GM19025 (cell line): ENCODE measurements around the gene TMEM108.

ENCODE experiments used
- ATAC-seq: cut with Tn5 transposase; IDR thresholded peaks from one replicate; pipeline ENCODE4 v1.9.1; 2021; ENCODE audit warnings: mild to moderate bottlenecking, low read depth, moderate library complexity; ENCODE audit not compliant: unreplicated experiment

TMEM108 gene

DNA sequence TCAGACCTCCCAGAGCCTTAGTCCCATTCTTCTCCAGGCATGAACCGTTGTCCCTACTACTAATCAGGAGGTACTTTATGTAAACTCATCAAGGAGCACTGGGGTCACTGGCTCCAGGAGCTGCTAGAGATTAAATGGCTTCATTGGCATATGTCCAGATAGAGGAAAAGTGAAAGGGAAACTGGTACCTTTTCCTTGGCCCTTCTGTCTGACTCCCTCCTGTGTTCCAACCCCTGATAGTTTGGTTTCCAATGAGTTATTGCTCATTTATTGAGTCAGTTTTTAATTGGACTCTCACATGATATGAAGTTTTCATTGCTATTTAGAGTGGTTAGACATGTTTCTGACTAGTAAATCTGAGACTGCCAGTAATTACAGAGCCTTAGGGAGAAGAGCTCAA, 231.2 kb downstream of the TMEM108 start:
- no peak for ATAC-seq

DNA sequence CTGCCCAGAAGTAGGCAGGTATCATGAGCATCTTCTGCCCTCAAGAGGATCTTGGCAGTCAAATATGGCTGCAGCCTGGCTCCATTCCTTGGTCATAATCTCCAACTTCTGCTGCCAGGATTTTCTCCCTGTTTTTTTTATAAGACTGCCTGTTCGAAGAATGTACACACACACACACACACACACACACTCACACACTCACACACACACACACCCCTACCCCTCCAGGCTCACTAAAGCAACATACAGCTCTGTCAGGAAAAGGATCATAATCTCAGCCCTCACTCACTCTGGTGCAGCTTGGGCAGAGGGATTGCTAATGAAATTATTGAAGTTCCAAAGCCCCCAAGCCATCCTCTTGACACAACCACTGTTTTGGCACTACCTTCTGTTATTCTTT, 232.4 kb downstream of the TMEM108 start:
- no peak for ATAC-seq

DNA sequence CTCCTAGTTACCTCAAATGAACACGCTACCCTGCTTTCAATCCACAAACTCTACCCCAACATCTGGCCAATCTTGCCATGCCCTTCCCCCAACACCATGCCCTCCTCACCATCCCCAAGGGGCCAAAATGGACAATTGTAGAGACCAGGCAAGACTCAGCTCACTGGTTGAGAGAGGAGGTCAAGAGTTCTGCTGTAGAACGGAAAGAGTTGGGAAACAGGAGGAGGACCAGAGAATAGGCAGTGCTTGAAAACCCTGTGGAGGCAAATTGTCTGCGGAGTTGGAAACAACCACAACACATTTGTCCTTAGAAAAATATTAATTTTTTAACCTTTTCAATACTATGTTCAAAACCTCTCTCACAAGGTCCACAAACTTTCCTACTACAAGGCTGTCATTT, 232.9 kb downstream of the TMEM108 start:
- ATAC-seq = no peak

DNA sequence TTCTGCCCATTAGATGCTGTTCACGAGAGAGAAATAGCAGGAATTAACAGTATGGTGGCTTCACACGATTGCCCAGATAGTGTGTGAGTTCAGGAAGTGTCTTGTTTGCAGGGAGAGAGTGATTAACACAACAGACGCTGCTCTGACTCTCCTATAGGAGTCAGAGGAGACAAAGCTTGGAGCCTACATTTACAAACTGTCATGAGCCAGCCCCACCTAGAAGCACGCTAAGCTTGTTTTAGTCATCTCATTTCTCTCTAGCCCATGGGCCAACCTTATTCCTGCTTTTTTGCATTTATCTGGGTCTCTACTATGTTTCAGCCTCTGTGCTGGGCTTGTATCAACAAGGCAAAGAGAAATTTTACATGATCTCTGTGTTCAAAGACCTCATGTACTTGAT, 233.3 kb downstream of the TMEM108 start:
- ATAC-seq = no peak

DNA sequence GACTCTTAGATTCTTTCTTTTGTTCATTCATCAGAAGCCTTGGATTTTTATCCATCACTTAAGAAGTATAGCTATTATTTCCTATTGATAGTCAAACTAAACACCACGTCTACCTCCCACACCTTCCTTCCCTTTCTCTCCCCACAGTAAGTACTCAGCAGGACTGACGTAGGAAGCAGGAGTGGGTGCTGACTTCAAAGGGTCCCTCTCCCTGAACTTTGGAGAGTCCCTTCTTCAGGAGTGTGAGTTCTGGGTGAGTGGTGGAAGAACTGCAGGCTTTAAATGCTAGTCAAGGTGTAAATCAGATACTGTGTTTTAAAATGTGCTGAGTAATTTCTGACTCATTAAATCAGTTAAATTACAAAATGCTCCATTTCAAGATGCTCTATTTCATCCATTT, 235.2 kb downstream of the TMEM108 start:
- no peak for ATAC-seq

DNA sequence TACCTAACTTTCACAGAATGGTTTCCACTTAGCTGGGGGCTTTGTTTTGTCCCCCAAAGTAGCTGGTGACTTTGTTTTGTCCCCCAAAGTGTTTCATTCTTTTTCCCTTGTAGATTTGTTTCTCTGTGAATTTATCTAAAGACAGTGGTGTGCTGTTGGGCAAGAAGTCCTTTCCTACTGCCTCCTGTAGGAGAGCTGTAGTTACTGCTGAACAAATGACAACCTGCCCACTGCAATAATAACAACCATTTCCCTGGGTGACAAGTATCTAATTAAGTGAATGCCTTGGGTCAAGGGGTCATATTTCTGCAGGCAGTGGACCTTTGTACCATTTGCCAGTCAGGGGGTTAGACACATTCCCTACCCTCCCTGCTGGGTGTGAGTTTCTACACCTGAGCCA, 236.3 kb downstream of the TMEM108 start:
- ATAC-seq = no peak

DNA sequence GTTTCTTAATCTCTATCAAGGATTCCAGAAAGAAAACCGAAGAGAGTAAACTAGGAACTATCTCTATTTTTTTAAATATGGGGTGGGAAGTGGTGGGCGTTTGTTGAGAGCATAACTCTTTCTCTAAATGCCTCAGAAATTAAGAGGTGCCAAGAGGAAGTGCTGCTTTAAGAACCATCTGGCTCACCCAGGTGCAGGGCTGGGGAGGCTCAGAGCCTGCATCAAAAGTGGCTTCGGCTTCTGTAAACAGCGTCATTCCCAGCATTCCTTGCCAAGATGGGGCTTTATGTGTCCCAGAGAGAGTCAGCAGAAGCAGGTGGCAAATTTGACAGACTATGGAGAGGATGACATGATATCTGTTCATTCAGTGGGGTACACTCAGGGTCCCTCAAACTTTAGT, 238.4 kb downstream of the TMEM108 start:
- no peak for ATAC-seq

DNA sequence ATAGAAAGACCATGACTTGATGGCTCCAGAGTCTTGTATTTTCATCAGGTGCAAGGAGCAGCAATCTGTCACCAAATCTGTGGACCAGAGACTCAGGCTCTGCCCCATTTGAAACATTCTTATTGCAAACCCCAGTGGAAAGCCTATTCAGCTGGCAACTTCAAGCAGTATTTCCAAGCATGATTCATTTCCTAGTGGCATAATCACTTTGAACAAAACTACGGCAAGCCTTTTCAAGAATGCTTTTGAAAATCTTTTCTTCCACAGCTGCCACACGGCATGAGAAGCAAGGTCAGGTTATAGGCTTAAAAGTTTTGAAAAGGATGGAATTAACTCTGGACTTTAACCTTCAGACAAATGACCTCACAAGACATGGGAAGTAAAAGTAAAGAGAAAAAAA, 239.6 kb downstream of the TMEM108 start:
- no peak for ATAC-seq

DNA sequence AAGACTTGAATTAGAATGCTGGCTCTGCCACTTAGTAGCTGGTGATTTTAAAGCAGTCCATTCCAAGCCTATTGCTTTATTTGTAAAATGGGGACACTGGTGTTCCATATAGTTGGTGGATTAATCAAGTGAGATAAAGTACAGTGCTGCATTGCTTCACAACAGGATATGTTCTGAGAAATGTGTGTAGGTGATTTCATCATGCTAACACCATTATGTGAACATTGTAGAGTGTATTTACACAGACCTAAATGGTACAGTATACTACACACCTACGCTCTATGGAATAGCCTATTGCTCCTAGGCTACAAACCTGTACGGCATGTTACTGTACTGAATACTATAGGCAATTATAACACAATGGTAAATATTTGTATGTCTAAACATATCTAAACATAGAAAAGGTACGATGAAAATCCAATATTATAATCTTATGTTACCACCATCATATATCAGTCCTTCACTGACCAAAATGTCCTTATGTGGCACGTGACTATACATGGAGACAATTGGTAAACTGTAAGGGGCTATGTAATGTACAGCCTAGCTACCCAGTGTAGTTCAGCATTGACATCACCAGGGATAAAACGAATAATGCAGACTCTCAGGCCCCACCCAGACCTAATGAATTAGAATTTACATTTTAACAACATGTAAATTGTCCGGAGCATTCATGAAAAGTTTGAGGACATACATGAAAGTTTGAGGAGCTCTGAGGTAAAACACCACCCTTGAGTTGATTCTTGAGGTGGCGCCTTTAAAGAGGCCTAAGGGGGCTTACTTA, 240.3 kb downstream of the TMEM108 start:
- no peak for ATAC-seq

DNA sequence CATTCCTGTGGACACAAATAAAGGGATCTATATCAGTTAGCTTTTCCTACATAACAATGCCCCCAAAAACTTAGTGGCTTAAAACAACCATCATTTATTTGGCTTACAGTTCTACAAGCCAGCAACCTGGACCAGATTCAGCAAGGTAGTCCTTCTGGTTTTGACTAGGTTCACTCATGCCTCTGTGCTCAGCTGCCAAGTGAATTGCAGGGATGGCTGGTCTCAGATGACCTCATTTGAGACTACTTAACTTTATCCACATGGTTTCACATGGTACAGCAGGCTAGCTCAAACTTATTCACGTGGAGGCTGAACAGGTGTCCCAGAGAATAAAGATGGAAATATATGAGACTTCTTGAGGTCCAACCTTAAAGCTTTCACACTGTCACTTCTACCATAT, 242.4 kb downstream of the TMEM108 start:
- no peak for ATAC-seq

DNA sequence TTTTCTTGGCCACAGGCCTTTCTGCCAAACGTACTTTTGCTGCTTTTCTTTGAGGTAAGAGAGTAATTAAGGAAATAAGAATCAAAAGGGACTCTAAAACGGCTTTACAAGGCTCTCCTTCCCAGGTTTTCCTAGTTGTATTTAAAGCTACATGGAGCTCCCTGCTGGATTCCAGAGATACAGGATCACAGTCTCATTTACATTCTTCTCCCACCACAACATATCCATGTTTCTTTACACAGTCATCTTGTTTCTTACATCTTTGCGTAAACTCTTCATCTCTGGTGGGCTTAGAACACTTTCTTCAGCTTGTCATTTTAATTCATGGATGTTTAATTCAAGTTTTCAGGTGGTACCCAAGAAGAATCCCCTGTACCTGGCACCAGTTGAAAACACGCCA, 244.0 kb downstream of the TMEM108 start:
- no peak for ATAC-seq

DNA sequence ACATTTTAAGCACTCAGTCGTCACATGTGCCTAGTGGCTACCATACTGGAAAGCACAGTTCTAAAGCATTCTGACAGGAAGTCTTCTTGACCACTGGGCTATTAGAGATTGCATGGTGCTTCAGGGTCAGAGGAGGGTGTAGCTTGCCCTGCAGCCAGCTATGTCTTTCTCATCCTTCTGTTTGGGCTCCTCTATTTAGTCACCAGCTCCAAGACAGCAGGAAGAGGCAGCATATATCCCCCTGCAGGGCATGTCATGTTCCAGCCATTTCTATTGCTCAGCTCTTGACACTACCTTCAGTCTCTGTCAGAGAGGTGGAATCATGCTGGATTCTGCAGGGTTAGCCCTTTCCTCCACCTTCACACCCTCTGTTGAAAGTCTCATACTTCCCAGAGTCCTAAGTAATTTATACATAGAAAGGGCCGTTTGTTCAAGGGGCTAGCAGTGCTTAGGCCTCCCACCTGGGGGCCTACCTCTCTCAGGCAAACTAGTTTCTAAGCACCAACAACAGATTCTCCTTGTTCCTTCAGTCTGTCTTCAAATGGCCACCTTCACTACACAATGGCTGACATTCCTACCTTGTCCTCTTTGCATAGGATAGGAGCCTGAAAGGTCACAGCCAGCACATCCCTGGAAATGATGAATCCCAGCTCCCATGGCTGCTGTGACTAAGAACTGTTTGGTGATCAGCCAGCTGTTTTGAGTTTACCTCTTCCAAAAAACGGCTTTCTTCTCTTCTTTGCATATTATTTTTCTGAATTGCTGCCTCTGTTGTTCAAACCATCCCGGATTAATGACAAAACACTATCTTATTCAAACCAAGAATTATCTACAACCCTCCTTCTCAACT, 246.0 kb downstream of the TMEM108 start:
- no peak for ATAC-seq

DNA sequence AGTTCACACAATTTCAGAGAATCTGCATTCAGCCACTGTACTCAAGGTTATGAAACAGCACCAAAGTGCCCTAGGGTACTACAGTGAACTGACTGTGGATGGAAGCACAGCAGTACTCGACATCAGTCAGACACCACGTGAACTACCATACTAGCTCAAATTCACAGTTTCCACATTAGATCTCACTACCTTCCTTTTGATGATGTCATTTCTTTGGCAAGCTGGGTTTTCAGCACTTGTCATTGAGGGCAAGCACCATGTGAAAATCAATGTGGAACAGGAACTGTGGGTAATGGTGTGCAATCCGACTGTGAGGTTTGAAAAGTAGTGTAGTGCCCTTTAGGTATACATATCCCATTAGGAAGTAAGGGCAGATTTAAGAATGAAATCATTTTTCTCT, 251.1 kb downstream of the TMEM108 start:
- ATAC-seq = no peak

DNA sequence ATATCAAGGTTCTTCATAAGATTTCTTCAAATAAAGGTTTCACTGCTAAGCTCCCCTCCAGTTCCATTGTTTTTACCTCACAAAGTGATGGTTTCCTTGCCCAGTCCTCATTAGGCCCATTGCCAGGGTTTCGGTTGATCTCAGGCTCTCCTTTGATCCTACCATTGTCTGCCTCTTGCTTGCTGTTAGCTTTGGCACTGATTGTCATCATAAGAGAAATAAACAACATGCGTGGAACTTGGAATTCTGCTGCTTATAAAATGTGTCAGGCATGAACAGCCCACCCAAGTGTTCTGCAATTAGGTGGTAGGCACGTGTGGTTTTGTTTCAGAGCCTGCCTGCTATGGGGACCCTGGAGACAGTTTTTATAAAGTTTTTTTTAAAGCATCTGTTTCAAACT, 254.1 kb downstream of the TMEM108 start:
- no peak for ATAC-seq

DNA sequence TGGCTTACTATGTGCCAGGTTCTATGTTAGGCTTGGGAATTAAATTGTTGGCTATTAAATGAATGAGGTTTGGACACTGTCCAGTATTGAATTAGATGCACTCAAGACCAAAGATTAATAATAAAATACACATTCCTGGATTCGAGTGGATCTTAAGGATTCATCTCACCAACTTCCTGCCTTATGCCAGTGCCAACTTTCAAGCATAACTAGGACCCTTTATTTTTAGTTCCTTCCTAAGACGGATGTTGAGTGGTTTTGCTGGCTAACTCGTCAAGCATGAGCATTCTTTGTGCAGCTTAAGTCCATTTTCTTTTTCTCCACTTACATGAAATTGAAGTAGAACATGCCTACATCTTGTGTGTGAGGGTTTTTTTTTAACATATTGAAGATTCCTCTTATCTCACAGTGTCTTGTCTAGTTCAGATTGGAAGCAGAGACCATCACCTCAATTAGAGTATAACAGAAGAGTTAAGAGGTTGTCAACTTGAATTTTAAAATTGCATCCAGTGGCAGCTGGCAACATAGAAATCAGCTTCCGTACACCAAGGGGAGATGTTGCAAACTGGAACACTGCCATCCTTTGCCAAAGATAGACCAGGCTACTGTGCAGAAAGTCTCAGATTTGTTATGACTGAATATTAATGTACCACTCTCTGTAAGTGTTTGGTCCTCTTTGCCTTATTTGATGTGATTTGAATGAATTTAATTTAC, 255.4 kb downstream of the TMEM108 start:
- no peak for ATAC-seq

DNA sequence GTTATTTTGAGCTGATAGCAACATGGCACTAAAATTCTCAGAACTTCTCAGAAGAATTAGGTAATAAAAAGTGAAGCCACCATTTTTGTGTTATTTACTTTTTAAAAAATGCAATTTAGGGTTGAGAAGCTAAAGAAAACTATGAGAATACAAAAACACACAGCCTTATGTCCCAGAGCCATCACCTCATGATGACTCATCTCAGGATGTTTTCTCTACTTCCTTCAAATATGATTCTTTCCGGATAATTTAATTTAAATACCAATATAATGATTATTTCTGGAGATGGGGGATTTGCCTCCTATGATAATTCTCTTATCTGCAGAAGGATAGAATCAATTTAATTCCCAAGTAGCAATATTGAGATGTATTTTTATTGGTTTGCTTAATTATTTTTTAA, 256.1 kb downstream of the TMEM108 start:
- ATAC-seq = no peak

DNA sequence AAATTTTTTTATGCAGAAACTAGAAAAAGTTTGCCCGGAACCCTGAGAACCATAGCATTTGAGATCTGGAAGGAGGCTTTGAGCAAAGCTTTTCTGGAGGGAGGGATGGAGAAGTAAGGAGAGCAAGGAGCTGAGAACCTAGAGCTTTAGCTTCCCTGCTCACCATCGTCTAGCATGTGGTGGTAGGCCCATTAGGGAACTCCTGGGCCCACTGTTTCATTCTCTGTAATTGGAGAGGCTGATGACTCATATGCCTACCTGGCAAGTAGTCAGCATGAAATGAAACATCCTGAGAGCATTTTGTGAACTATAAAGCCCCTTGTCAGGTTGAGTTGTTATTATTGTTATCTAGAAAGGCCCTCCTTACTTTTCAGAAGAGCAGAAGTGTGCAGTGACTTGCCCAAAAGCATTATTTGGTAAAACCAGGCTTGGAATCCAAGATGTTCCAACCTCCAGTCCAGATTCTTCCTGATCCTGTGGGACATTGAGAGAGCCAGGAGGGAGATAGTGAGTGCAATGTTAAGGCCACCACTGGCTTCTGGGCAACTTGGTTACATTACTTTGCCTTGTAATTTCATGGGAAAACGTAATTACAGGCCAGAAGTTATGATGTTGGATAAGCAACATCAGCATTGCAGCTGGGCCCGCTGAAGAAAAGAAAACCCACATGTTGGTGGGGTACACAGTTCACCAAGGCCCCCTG, 257.2 kb downstream of the TMEM108 start:
- ATAC-seq = no peak

DNA sequence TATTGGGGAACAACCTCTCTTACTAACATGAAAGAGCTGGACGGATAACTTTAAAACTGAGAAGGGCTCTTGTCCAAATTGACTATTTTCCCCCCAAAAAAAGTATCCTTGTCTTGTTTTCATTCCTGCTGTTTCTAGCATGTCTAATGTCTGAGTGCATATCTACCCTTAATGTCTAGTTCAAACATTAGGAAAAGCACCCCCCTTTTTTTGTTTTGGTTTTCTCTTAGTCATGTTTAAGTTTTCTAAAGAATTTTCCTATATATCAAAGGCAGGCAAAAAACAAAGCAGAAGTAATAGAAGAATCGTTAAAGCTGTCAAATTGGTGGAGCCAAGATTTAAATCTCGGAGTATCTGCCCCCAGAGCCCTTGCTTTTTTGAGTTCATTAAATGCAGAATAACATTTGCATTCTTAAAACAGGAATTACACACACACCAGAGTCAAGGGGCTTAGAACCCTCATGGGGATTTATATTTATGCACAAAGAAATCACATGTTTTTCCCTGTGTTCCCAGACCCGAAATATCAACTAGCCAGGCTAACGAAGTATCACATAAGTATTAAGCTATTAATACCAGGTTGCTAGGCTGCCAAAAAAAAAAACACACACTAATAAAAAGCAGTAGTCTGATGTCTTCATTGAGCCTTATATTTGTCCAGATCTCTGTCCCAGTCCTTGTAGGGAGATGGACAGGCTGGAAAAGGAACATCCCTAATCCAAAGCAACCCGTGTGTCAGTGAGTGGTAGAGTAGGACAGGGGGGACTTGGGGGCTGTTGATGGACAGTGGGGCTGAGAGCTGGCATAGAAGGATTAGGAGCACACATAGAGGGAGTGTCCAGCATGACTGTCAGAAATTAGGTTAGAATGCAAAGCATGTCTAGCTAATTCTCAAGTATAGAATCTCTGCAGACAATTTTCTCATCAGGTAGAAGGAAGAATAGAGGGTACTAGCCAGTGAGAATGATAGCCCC, 258.0 kb downstream of the TMEM108 start:
- no peak for ATAC-seq

DNA sequence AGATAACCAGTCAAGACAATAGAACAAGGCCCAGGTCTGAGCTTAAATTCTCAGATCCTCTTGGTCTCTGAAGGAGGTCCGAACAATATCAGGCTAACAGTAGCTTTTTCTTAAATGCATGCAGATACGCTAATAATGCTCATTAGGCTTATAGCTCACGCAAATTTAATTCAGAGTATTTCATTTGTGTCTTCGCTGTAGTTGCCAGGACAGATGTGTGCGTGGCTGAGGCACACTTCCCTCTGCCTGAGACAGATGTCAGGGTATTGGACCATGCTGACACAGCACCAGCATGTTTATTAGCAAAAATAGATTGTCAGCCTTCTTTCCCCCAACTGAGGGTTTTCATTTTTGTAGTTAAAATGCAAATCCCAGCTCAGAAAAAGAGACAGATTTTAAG, 258.8 kb downstream of the TMEM108 start:
- ATAC-seq = no peak

DNA sequence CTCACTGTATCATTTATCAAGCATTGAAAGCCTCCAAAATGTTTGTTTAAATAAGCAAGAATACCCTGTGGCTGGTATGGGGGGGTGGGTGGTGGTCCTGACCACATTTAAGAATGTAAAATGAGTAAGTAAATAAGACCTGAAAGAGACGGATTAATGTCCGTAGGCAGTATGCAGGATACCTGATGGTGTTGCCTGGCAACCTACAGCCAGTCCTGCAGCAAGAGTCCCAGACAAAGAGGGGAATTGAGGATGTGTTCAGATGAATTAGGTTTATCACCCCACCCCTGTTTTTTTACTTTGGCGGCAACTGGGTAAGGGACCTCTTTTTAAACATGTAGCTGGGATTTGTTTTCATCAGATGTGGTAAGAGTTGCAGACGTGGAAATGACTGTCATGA, 261.9 kb downstream of the TMEM108 start:
- no peak for ATAC-seq
